ENCODE data around the gene PPP3CA.

Gene PPP3CA

GRCh38 chr4:101155368-101155767 is 192.0 kb downstream of the PPP3CA start:
- CTCF ChIA-PET: interaction anchor here (0.7 kb wide), 1 partner anchor 14 kb away, joined by 3 read pairs; no protein-coding TSS in a partner anchor

GRCh38 chr4:101153653-101154052 is 193.7 kb downstream of the PPP3CA start:
- CTCF ChIA-PET: no interaction called here
- H3K4me3 ChIP-seq (ENCODE audit: control insufficient read depth in 1 of 7, extremely low read depth in 1 of 7, insufficient read depth in 4 of 7, low read depth in 2 of 7, low read length in 6 of 7): no peak overlapping the region
- POLR2A ChIA-PET: no interaction called here
- H3K27me3 ChIP-seq (replicated peaks in 2 of 5; ENCODE audit: control insufficient read depth in 4 of 5, insufficient read depth in 5 of 5, low read length in 4 of 5): no peaks in the 10 kb centered on the region
- no peaks in the 10 kb centered on the region for H3K36me3 ChIP-seq (ENCODE audit: control insufficient read depth in 4 of 4, insufficient read depth in 4 of 4, low read length in 3 of 4)
- no peak overlapping the region for H3K27ac ChIP-seq (ENCODE audit: insufficient read depth in 1 of 2, low read depth in 1 of 2, low read length in 2 of 2, poor library complexity in 1 of 2, severe bottlenecking in 2 of 2)
- H3K9me3 ChIP-seq (ENCODE audit: control extremely low read depth in 1 of 5, control insufficient read depth in 4 of 5, insufficient read depth in 2 of 5, low read depth in 1 of 5, low read length in 4 of 5): no peaks in the 10 kb centered on the region
- no peak for DNase-seq
- no peaks in the 10 kb centered on the region for H3K4me1 ChIP-seq (ENCODE audit: control extremely low read depth in 1 of 4, control insufficient read depth in 4 of 4, insufficient read depth in 4 of 4, low read length in 3 of 4)

More at GRCh38 chr4:101155368-101155767, 192.0 kb downstream of the PPP3CA start:
- H3K36me3 ChIP-seq (ENCODE audit: control insufficient read depth in 4 of 4, insufficient read depth in 4 of 4, low read length in 3 of 4): no peaks in the 10 kb centered on the region
- DNase-seq: no peak
- POLR2A ChIA-PET: no interaction called here
- H3K9me3 ChIP-seq (ENCODE audit: control extremely low read depth in 1 of 5, control insufficient read depth in 4 of 5, insufficient read depth in 2 of 5, low read depth in 1 of 5, low read length in 4 of 5): no peaks in the 10 kb centered on the region
- no peak overlapping the region for H3K27ac ChIP-seq (ENCODE audit: insufficient read depth in 1 of 2, low read depth in 1 of 2, low read length in 2 of 2, poor library complexity in 1 of 2, severe bottlenecking in 2 of 2)
- no peak overlapping the region for H3K4me3 ChIP-seq (ENCODE audit: control insufficient read depth in 1 of 7, extremely low read depth in 1 of 7, insufficient read depth in 4 of 7, low read depth in 2 of 7, low read length in 6 of 7)
- no peaks in the 10 kb centered on the region for H3K4me1 ChIP-seq (ENCODE audit: control extremely low read depth in 1 of 4, control insufficient read depth in 4 of 4, insufficient read depth in 4 of 4, low read length in 3 of 4)
- no peaks in the 10 kb centered on the region for H3K27me3 ChIP-seq (replicated peaks in 2 of 5; ENCODE audit: control insufficient read depth in 4 of 5, insufficient read depth in 5 of 5, low read length in 4 of 5)

- 95% methylated on average over 3 of the region's 3 CpGs for WGBS (ENCODE audit: insufficient coverage)
- H3K27me3 ChIP-seq (replicated peaks in 2 of 5; ENCODE audit: control insufficient read depth in 4 of 5, insufficient read depth in 5 of 5, low read length in 4 of 5): no peaks in the 10 kb centered on the region
- no peak overlapping the region for H3K27ac ChIP-seq (ENCODE audit: insufficient read depth in 1 of 2, low read depth in 1 of 2, low read length in 2 of 2, poor library complexity in 1 of 2, severe bottlenecking in 2 of 2)
- no peaks in the 10 kb centered on the region for H3K36me3 ChIP-seq (ENCODE audit: control insufficient read depth in 4 of 4, insufficient read depth in 4 of 4, low read length in 3 of 4)
- H3K4me1 ChIP-seq (ENCODE audit: control extremely low read depth in 1 of 4, control insufficient read depth in 4 of 4, insufficient read depth in 4 of 4, low read length in 3 of 4): no peaks in the 10 kb centered on the region
- DNase-seq: no peak
- ChIA-PET CTCF (interaction anchor here (1.3 kb wide), 1 partner anchor 16 kb away, joined by 3 read pairs; no protein-coding TSS in a partner anchor), POLR2A (no interaction called here)
- no peaks in the 10 kb centered on the region for H3K9me3 ChIP-seq (ENCODE audit: control extremely low read depth in 1 of 5, control insufficient read depth in 4 of 5, insufficient read depth in 2 of 5, low read depth in 1 of 5, low read length in 4 of 5)
- H3K4me3 ChIP-seq (ENCODE audit: control insufficient read depth in 1 of 7, extremely low read depth in 1 of 7, insufficient read depth in 4 of 7, low read depth in 2 of 7, low read length in 6 of 7): no peak overlapping the region
Measured at GRCh38 chr4:101152521-101152920, 194.8 kb downstream of the PPP3CA start.

GRCh38 chr4:101148551-101148950 is 198.8 kb downstream of the PPP3CA start:
- H3K36me3 ChIP-seq (ENCODE audit: control insufficient read depth in 4 of 4, insufficient read depth in 4 of 4, low read length in 3 of 4): peaks cover 0 to 2% (median 0%) of the 10 kb centered on the region in 4 experiments
- DNase-seq: no peak
- H3K4me1 ChIP-seq (ENCODE audit: control extremely low read depth in 1 of 4, control insufficient read depth in 4 of 4, insufficient read depth in 4 of 4, low read length in 3 of 4): no peaks in the 10 kb centered on the region
- ChIA-PET POLR2A (no interaction called here), CTCF (interaction anchor here (0.6 to 2.5 kb wide), 2 partner anchors 21 to 43 kb away, joined by 3 to 9 read pairs; no protein-coding TSS in a partner anchor)
- H3K27ac ChIP-seq (ENCODE audit: insufficient read depth in 1 of 2, low read depth in 1 of 2, low read length in 2 of 2, poor library complexity in 1 of 2, severe bottlenecking in 2 of 2): no peak overlapping the region
- WGBS (ENCODE audit: insufficient coverage): 100% methylated on average over 1 of the region's 3 CpGs
- H3K27me3 ChIP-seq (replicated peaks in 2 of 5; ENCODE audit: control insufficient read depth in 4 of 5, insufficient read depth in 5 of 5, low read length in 4 of 5): no peaks in the 10 kb centered on the region
- no peak overlapping the region for H3K4me3 ChIP-seq (ENCODE audit: control insufficient read depth in 1 of 7, extremely low read depth in 1 of 7, insufficient read depth in 4 of 7, low read depth in 2 of 7, low read length in 6 of 7)
- no peaks in the 10 kb centered on the region for H3K9me3 ChIP-seq (ENCODE audit: control extremely low read depth in 1 of 5, control insufficient read depth in 4 of 5, insufficient read depth in 2 of 5, low read depth in 1 of 5, low read length in 4 of 5)

- H3K4me1 ChIP-seq (ENCODE audit: control extremely low read depth in 1 of 4, control insufficient read depth in 4 of 4, insufficient read depth in 4 of 4, low read length in 3 of 4): no peaks in the 10 kb centered on the region
- no peak overlapping the region for H3K27ac ChIP-seq (ENCODE audit: insufficient read depth in 1 of 2, low read depth in 1 of 2, low read length in 2 of 2, poor library complexity in 1 of 2, severe bottlenecking in 2 of 2)
- ChIA-PET CTCF (interaction anchor here (1.0 to 1.6 kb wide), 3 partner anchors 10 to 13 kb away, joined by 3 to 4 read pairs (median 4); no protein-coding TSS in a partner anchor), POLR2A (no interaction called here)
- peaks cover 0 to 2% (median 0%) of the 10 kb centered on the region in 4 experiments for H3K36me3 ChIP-seq (ENCODE audit: control insufficient read depth in 4 of 4, insufficient read depth in 4 of 4, low read length in 3 of 4)
- H3K4me3 ChIP-seq (ENCODE audit: control insufficient read depth in 1 of 7, extremely low read depth in 1 of 7, insufficient read depth in 4 of 7, low read depth in 2 of 7, low read length in 6 of 7): no peak overlapping the region
- H3K9me3 ChIP-seq (ENCODE audit: control extremely low read depth in 1 of 5, control insufficient read depth in 4 of 5, insufficient read depth in 2 of 5, low read depth in 1 of 5, low read length in 4 of 5): no peaks in the 10 kb centered on the region
- H3K27me3 ChIP-seq (replicated peaks in 2 of 5; ENCODE audit: control insufficient read depth in 4 of 5, insufficient read depth in 5 of 5, low read length in 4 of 5): no peaks in the 10 kb centered on the region
- no peak for DNase-seq
Measured at GRCh38 chr4:101147283-101147682, 200.0 kb downstream of the PPP3CA start.

- POLR2A ChIA-PET: no interaction called here
- Histone ChIP-seq H3K9me3 (ENCODE audit: control extremely low read depth in 1 of 5, control insufficient read depth in 4 of 5, insufficient read depth in 2 of 5, low read depth in 1 of 5, low read length in 4 of 5) (no peaks in the 10 kb centered on the region), H3K36me3 (ENCODE audit: control insufficient read depth in 4 of 4, insufficient read depth in 4 of 4, low read length in 3 of 4) (peaks cover 0 to 2% (median 0%) of the 10 kb centered on the region in 4 experiments), H3K4me1 (ENCODE audit: control extremely low read depth in 1 of 4, control insufficient read depth in 4 of 4, insufficient read depth in 4 of 4, low read length in 3 of 4) (peaks cover 6 to 17% (median 9%) of the 10 kb centered on the region in 4 experiments), H3K27me3 (replicated peaks in 2 of 5; ENCODE audit: control insufficient read depth in 4 of 5, insufficient read depth in 5 of 5, low read length in 4 of 5) (no peaks in the 10 kb centered on the region), H3K4me3 (ENCODE audit: control insufficient read depth in 1 of 7, extremely low read depth in 1 of 7, insufficient read depth in 4 of 7, low read depth in 2 of 7, low read length in 6 of 7) (no peak overlapping the region), H3K27ac (ENCODE audit: insufficient read depth in 1 of 2, low read depth in 1 of 2, low read length in 2 of 2, poor library complexity in 1 of 2, severe bottlenecking in 2 of 2) (no peak overlapping the region)
- no peak for DNase-seq
- CTCF ChIA-PET: no interaction called here
Measured at GRCh38 chr4:101145021-101145420, 202.3 kb downstream of the PPP3CA start.

- Histone ChIP-seq H3K36me3 (ENCODE audit: control insufficient read depth in 4 of 4, insufficient read depth in 4 of 4, low read length in 3 of 4) (peaks cover 0 to 2% (median 0%) of the 10 kb centered on the region in 4 experiments), H3K27ac (ENCODE audit: insufficient read depth in 1 of 2, low read depth in 1 of 2, low read length in 2 of 2, poor library complexity in 1 of 2, severe bottlenecking in 2 of 2) (no peak overlapping the region), H3K9me3 (ENCODE audit: control extremely low read depth in 1 of 5, control insufficient read depth in 4 of 5, insufficient read depth in 2 of 5, low read depth in 1 of 5, low read length in 4 of 5) (no peaks in the 10 kb centered on the region), H3K4me1 (ENCODE audit: control extremely low read depth in 1 of 4, control insufficient read depth in 4 of 4, insufficient read depth in 4 of 4, low read length in 3 of 4) (peaks cover 6 to 17% (median 9%) of the 10 kb centered on the region in 4 experiments), H3K4me3 (ENCODE audit: control insufficient read depth in 1 of 7, extremely low read depth in 1 of 7, insufficient read depth in 4 of 7, low read depth in 2 of 7, low read length in 6 of 7) (no peak overlapping the region), H3K27me3 (replicated peaks in 2 of 5; ENCODE audit: control insufficient read depth in 4 of 5, insufficient read depth in 5 of 5, low read length in 4 of 5) (no peaks in the 10 kb centered on the region)
- WGBS (ENCODE audit: insufficient coverage): 100% methylated on average over 1 of the region's 4 CpGs
- POLR2A ChIA-PET: interaction anchor here (0.6 kb wide), 1 partner anchor 706 kb away, joined by 3 read pairs; no protein-coding TSS in a partner anchor
- CTCF ChIA-PET: no interaction called here
- DNase-seq: no peak
Measured at GRCh38 chr4:101142259-101142658, 205.1 kb downstream of the PPP3CA start.

All from common myeloid progenitor, CD34-positive (primary cell).